ENCODE data around the gene NTM.

NTM gene

DNA sequence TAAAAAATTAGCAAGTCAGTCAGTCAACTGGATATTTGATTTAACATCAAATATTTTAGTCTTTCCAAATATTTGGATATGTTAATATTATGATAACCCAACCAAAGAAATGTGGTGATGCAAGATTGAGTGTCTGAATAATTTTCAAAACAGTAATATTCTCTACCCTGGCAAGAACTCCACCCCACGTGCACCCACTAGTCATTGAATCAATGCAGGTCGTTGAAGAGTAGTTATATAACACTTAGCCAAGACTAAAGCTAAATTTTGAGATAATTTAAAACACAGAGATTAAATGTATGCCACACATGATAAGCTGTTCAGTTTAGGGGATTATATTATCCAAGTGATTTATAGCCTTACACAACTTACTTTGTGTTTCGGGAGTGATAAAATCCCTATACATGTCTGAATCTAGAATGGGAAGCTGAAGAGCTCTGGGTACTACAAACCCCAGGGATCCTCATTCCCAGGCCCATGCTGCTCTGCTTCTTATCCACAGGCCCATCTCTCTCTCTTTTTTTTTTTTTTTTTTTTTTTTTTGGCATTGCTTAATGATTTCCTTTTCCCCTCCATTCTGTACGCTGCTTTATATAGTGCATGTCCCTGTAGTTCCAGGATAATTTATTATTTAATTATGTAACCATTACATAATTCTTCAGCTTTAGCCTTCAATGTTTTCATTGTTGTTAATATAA is 392.9 kb downstream of the NTM start:
- H3K9ac ChIP-seq (ENCODE audit: low read length), result no peak overlapping the region
- H3K4me3 ChIP-seq (ENCODE audit: low read length), result no peak overlapping the region
- peak; percentile 27 for DNase-seq (ENCODE audit: low read depth)
- H3K4me1 ChIP-seq (ENCODE audit: control insufficient read depth, insufficient read depth, low read length), result peaks cover 12% of the 10 kb centered on the region
- H3K9me3 ChIP-seq (ENCODE audit: control insufficient read depth, low read length), result no peaks in the 10 kb centered on the region
- H3K36me3 ChIP-seq (ENCODE audit: control insufficient read depth, insufficient read depth, low read length, severe bottlenecking), result no peaks in the 10 kb centered on the region
- no peaks in the 10 kb centered on the region for H3K27me3 ChIP-seq (replicated peaks; ENCODE audit: control insufficient read depth, insufficient read depth, low read length)

DNA sequence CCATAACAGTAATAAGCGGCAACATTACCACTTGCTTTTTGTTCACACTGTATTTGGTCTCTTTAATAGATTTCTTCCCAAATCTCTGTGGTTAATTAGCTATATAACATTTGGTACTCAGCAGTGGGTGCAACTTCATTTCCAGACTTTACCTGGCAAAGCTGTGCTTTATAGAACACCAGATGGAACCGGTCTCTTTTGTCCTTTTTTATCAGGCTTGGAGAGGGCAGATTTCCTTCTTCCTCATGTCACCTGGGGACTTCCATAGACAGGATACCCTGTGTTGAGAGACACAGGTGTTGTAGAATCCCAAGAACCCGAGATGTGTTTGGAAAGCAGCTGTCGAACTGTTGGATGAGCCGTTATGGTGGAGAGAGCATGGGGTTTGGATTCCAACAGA is 393.7 kb downstream of the NTM start:
- DNase-seq (ENCODE audit: low read depth), result no peak
- H3K9me3 ChIP-seq (ENCODE audit: control insufficient read depth, low read length), result no peaks in the 10 kb centered on the region

DNA sequence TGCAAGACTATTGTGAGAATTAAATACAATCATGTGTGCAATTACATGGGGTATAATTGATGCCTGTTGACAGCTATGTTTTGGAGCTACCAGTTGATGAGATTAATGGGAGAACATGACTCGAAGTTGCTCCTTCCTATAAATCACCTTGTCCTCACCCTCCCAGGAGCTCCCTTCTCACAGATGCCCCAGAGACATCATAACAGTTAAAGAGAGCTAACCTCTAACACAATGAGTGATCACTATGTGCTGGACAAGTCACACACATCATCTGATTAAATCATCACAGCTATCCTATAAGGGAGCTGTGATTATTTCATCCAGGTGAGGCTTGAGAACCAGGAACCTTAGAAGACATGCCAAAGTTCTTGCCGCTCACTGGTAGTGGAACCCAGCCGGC is 394.2 kb downstream of the NTM start:
- no peak for DNase-seq (ENCODE audit: low read depth)
- peaks cover 12% of the 10 kb centered on the region for H3K4me1 ChIP-seq (ENCODE audit: control insufficient read depth, insufficient read depth, low read length)
- no peak overlapping the region for H3K9ac ChIP-seq (ENCODE audit: low read length)
- no peaks in the 10 kb centered on the region for H3K9me3 ChIP-seq (ENCODE audit: control insufficient read depth, low read length)
- H3K27me3 ChIP-seq (replicated peaks; ENCODE audit: control insufficient read depth, insufficient read depth, low read length), result no peaks in the 10 kb centered on the region
- no peak overlapping the region for H3K4me3 ChIP-seq (ENCODE audit: low read length)
- no peaks in the 10 kb centered on the region for H3K36me3 ChIP-seq (ENCODE audit: control insufficient read depth, insufficient read depth, low read length, severe bottlenecking)

More for the DNA sequence above, 393.7 kb downstream of the NTM start:
- no peaks in the 10 kb centered on the region for H3K27me3 ChIP-seq (replicated peaks; ENCODE audit: control insufficient read depth, insufficient read depth, low read length)
- no peak overlapping the region for H3K4me3 ChIP-seq (ENCODE audit: low read length)
- H3K9ac ChIP-seq (ENCODE audit: low read length), result no peak overlapping the region
- no peaks in the 10 kb centered on the region for H3K36me3 ChIP-seq (ENCODE audit: control insufficient read depth, insufficient read depth, low read length, severe bottlenecking)
- peaks cover 12% of the 10 kb centered on the region for H3K4me1 ChIP-seq (ENCODE audit: control insufficient read depth, insufficient read depth, low read length)

DNA sequence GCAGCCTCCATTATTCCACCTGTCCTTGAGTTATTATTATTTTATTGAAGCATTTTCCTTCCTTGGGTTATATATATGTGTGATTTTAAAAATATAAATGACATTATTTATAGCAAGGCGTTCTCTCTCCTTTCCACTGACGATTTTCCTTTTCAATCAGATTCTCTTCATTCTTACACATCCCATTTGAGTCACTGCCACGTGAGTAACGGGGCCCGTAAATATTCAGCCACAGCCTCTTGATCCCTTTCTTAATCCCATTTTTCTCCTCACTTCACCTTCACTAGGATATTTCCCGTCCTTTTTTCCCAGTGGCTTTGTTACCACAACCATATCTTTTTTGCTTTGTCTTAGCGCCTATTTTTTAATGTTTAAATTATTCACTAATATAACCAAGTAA is 396.2 kb downstream of the NTM start:
- H3K9me3 ChIP-seq (ENCODE audit: control insufficient read depth, low read length), result no peaks in the 10 kb centered on the region
- no peak for DNase-seq (ENCODE audit: low read depth)
- no peak overlapping the region for H3K4me3 ChIP-seq (ENCODE audit: low read length)
- no peaks in the 10 kb centered on the region for H3K4me1 ChIP-seq (ENCODE audit: control insufficient read depth, insufficient read depth, low read length)
- H3K9ac ChIP-seq (ENCODE audit: low read length), result no peak overlapping the region
- H3K36me3 ChIP-seq (ENCODE audit: control insufficient read depth, insufficient read depth, low read length, severe bottlenecking), result no peaks in the 10 kb centered on the region
- no peaks in the 10 kb centered on the region for H3K27me3 ChIP-seq (replicated peaks; ENCODE audit: control insufficient read depth, insufficient read depth, low read length)

DNA sequence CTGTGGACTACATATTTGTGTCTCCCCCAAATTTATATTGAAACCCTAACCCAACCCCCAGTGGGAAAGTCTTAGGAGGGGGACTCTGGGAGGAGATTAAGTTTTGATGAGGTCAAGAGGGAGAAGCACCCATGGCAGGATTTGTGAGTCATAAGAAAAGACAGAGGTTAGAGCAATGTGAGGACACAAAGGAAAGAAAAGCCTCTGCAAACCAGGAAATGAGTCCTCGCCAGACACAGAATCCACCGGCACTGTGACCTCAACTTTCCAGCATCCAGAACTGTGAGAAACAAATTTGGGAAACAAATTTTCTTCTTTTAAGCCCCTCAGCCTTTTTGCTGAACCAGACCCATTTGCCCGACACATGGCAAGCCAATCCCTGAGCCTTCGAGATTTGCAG is 397.0 kb downstream of the NTM start:
- no peak overlapping the region for H3K9ac ChIP-seq (ENCODE audit: low read length)
- no peak overlapping the region for H3K4me3 ChIP-seq (ENCODE audit: low read length)
- H3K27me3 ChIP-seq (replicated peaks; ENCODE audit: control insufficient read depth, insufficient read depth, low read length), result no peaks in the 10 kb centered on the region
- H3K9me3 ChIP-seq (ENCODE audit: control insufficient read depth, low read length), result no peaks in the 10 kb centered on the region
- DNase-seq (ENCODE audit: low read depth), result peak; percentile 6
- H3K4me1 ChIP-seq (ENCODE audit: control insufficient read depth, insufficient read depth, low read length), result no peaks in the 10 kb centered on the region
- no peaks in the 10 kb centered on the region for H3K36me3 ChIP-seq (ENCODE audit: control insufficient read depth, insufficient read depth, low read length, severe bottlenecking)

DNA sequence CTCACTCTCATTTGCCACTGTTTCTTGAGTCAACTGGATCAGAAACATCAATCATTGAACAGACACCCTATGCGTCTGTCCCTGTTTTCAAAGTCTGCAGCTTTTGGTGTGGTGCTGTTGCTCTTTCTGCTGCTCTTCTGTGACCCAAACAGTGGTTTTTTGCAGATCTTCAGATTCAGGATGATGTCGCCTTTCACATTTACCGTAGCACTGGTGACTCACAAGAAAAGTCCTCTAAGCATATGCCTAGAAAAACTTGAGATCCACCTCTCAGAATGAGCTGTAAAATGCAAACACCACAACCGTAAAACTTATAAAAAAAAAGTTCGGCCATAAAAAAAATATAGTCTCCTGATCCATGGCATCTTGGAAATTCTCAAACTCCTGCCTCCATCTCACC is 400.4 kb downstream of the NTM start:
- no peaks in the 10 kb centered on the region for H3K36me3 ChIP-seq (ENCODE audit: control insufficient read depth, insufficient read depth, low read length, severe bottlenecking)
- H3K27me3 ChIP-seq (replicated peaks; ENCODE audit: control insufficient read depth, insufficient read depth, low read length), result no peaks in the 10 kb centered on the region
- peak; percentile 17 for DNase-seq (ENCODE audit: low read depth)
- no peak overlapping the region for H3K4me3 ChIP-seq (ENCODE audit: low read length)
- H3K9ac ChIP-seq (ENCODE audit: low read length), result no peak overlapping the region
- H3K4me1 ChIP-seq (ENCODE audit: control insufficient read depth, insufficient read depth, low read length), result no peaks in the 10 kb centered on the region
- no peaks in the 10 kb centered on the region for H3K9me3 ChIP-seq (ENCODE audit: control insufficient read depth, low read length)

DNA sequence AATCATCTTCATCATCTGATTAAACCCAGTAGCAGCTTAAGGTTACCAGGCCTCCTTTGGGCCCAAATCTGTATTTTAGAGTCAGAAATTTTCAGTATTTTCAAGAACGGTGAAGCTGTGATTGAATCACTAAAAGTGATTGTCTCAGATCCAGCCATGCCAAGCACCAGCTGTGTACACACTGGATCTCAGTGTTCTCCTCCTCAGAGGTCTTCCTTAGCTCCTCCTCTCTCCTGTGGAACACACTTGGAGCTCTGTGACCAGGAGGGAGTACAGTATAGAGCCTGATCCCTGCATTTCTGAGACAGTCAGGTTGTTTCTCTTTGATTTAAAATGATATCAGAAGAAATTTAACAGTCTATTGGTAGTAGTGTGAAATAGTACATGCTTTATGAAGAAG is 401.1 kb downstream of the NTM start:
- Histone ChIP-seq H3K9me3 (ENCODE audit: control insufficient read depth, low read length) (no peaks in the 10 kb centered on the region), H3K4me3 (ENCODE audit: low read length) (no peak overlapping the region), H3K9ac (ENCODE audit: low read length) (no peak overlapping the region), H3K4me1 (ENCODE audit: control insufficient read depth, insufficient read depth, low read length) (no peaks in the 10 kb centered on the region), H3K36me3 (ENCODE audit: control insufficient read depth, insufficient read depth, low read length, severe bottlenecking) (no peaks in the 10 kb centered on the region), H3K27me3 (replicated peaks; ENCODE audit: control insufficient read depth, insufficient read depth, low read length) (no peaks in the 10 kb centered on the region)
- DNase-seq (ENCODE audit: low read depth), result no peak

DNA sequence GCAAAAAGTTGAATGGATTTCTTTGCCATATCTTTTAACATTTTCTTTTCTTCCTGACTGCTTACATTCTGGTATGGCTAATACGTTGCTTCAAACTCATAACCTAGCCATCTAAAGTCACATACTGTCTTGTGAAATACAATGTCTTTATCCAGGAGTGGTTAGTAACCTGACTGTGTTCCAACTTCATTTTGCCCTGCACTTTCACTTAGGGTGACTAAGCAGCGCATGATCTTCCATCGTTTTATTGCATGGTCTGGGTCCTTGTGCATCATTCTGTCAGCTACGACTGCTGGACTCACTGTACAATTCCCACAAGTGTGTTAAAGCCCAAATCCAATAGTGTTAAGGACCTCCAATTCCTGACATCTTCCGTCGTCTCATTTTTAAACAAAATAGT is 403.2 kb downstream of the NTM start:
- DNase-seq (ENCODE audit: low read depth), result no peak
- H3K27me3 ChIP-seq (replicated peaks; ENCODE audit: control insufficient read depth, insufficient read depth, low read length), result no peaks in the 10 kb centered on the region
- no peak overlapping the region for H3K9ac ChIP-seq (ENCODE audit: low read length)
- no peaks in the 10 kb centered on the region for H3K36me3 ChIP-seq (ENCODE audit: control insufficient read depth, insufficient read depth, low read length, severe bottlenecking)
- no peaks in the 10 kb centered on the region for H3K4me1 ChIP-seq (ENCODE audit: control insufficient read depth, insufficient read depth, low read length)
- H3K9me3 ChIP-seq (ENCODE audit: control insufficient read depth, low read length), result no peaks in the 10 kb centered on the region
- H3K4me3 ChIP-seq (ENCODE audit: low read length), result no peak overlapping the region

DNA sequence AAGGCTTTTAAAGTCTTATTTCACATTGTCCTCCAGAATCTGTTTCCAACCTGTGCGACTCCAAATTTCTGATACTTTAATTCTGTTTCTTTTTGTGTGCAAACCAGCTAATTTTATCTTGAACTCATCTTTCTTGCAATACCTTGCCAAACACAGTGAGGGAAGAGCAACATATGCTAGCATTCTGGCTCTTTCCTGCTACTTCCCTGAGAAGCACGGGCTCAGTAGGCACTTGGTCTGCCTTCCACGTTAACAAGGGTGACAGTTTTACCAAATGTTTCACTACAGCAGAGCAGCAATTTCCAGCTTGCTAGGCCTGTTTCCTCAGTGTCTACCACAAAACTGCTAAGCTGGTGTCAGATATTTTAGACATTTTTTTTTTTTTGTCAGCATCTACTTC is 405.8 kb downstream of the NTM start:
- H3K4me3 ChIP-seq (ENCODE audit: low read length), result no peak overlapping the region
- DNase-seq (ENCODE audit: low read depth), result no peak
- no peaks in the 10 kb centered on the region for H3K36me3 ChIP-seq (ENCODE audit: control insufficient read depth, insufficient read depth, low read length, severe bottlenecking)
- H3K9ac ChIP-seq (ENCODE audit: low read length), result no peak overlapping the region
- no peaks in the 10 kb centered on the region for H3K4me1 ChIP-seq (ENCODE audit: control insufficient read depth, insufficient read depth, low read length)
- no peaks in the 10 kb centered on the region for H3K27me3 ChIP-seq (replicated peaks; ENCODE audit: control insufficient read depth, insufficient read depth, low read length)
- no peaks in the 10 kb centered on the region for H3K9me3 ChIP-seq (ENCODE audit: control insufficient read depth, low read length)

DNA sequence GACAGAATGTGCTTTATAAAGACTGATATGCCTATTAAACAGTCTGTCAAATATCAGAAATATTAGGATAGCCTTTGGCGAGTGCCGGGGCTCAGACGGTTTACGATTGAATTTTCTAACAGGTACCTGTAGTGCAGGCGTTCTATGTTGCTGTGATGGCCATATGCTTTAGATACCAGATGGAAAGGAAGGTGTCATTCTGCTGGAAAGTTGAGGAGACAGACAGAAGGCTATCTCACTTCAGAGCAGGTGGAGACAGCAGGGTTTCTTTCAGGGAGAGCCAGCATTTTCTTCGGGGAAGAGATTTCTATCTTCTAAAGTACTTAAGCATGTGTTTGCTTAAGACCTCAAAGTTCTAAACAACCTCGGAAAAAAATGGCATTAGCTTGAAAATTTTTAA is 415.4 kb downstream of the NTM start:
- Histone ChIP-seq H3K36me3 (ENCODE audit: control insufficient read depth, insufficient read depth, low read length, severe bottlenecking) (no peaks in the 10 kb centered on the region), H3K27me3 (replicated peaks; ENCODE audit: control insufficient read depth, insufficient read depth, low read length) (no peaks in the 10 kb centered on the region), H3K9ac (ENCODE audit: low read length) (no peak overlapping the region), H3K9me3 (ENCODE audit: control insufficient read depth, low read length) (peaks cover 6% of the 10 kb centered on the region), H3K4me3 (ENCODE audit: low read length) (no peak overlapping the region), H3K4me1 (ENCODE audit: control insufficient read depth, insufficient read depth, low read length) (peaks cover 7% of the 10 kb centered on the region)
- DNase-seq (ENCODE audit: low read depth), result no peak

DNA sequence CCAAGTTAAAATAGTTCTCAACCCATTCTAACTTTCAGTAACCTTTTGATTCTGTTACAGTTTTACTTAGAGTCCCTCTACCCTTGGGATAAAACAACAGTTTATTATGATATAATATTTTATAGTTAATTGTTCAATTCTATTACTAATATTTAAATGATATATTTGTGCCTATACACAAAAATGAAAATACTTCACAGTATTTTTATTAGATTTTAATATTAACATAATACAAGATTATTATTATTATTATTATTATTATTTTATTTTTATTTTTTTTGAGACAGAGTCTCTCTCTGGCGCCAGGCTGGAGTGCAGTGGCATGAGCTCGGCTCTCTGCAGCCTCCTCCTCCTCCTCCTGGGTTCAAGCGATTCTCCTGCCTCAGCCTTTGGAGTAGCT is 416.7 kb downstream of the NTM start:
- Histone ChIP-seq H3K36me3 (ENCODE audit: control insufficient read depth, insufficient read depth, low read length, severe bottlenecking) (no peaks in the 10 kb centered on the region), H3K9ac (ENCODE audit: low read length) (no peak overlapping the region), H3K4me3 (ENCODE audit: low read length) (no peak overlapping the region), H3K4me1 (ENCODE audit: control insufficient read depth, insufficient read depth, low read length) (peaks cover 11% of the 10 kb centered on the region), H3K27me3 (replicated peaks; ENCODE audit: control insufficient read depth, insufficient read depth, low read length) (no peaks in the 10 kb centered on the region), H3K9me3 (ENCODE audit: control insufficient read depth, low read length) (peaks cover 6% of the 10 kb centered on the region)
- no peak for DNase-seq (ENCODE audit: low read depth)

DNA sequence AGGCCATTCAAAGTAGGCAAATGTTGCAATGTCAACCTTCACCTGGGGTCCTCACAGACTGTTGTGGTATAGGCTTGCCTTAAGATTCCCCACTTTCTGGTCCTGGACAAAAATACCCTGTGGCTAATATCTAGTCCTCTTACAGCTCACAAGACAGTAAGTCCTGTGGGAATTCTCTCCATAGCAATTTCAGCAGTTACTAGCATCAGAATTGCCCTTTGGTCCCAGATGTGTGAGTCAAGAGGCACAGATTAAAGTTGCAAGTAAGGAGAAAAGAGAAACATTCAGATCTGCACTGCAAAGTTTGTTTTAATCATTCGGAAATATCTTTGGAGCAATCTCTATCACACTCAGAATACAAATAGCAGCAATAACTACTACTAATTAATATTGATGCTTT is 420.2 kb downstream of the NTM start:
- H3K4me3 ChIP-seq (ENCODE audit: low read length), result no peak overlapping the region
- DNase-seq (ENCODE audit: low read depth), result no peak
- peaks cover 11% of the 10 kb centered on the region for H3K4me1 ChIP-seq (ENCODE audit: control insufficient read depth, insufficient read depth, low read length)
- no peaks in the 10 kb centered on the region for H3K27me3 ChIP-seq (replicated peaks; ENCODE audit: control insufficient read depth, insufficient read depth, low read length)
- no peaks in the 10 kb centered on the region for H3K9me3 ChIP-seq (ENCODE audit: control insufficient read depth, low read length)
- no peaks in the 10 kb centered on the region for H3K36me3 ChIP-seq (ENCODE audit: control insufficient read depth, insufficient read depth, low read length, severe bottlenecking)
- H3K9ac ChIP-seq (ENCODE audit: low read length), result no peak overlapping the region

All from adipocyte (in vitro differentiated cells).